HepG2 (cell line): ENCODE data around the gene MNAT1. TPM values are rescaled to one million over a fixed set of nuclear protein-coding genes. Genes with fewer than 3 reads are reported as not detected.
A peak's percentile ranks its signal among the peaks of the same experiment; 100 is the strongest.

Source experiments
- GABPA ChIP-seq, 2 experiments: IDR thresholded peaks; 2 replicates each; pipeline ENCODE4 v1.6.1; 2011 to 2016; ENCODE audit warnings: low read depth in 2 of 2, low read length in 1 of 2, missing biosample characterization in 1 of 2, missing genetic modification characterization in 1 of 2
- HCFC1 ChIP-seq: fragments of 150-350 bp; IDR thresholded peaks from 2 replicates; pipeline ENCODE4 v1.6.1; 2014; ENCODE audit warnings: low read depth, low read length
- KLF12 ChIP-seq: sonication (generic); formaldehyde crosslinking; IDR thresholded peaks from 2 replicates; pipeline ENCODE4 v1.4.0; 2020; ENCODE audit warnings: missing genetic modification reagents, borderline replicate concordance
- KLF13 ChIP-seq: sonication (generic); formaldehyde crosslinking; IDR thresholded peaks from 2 replicates; pipeline ENCODE4 v1.4.0; 2020; ENCODE audit warnings: mild to moderate bottlenecking, missing genetic modification reagents
- KLF6 ChIP-seq: IDR thresholded peaks from 2 replicates; pipeline ENCODE4 v1.8.0; 2016; ENCODE audit warnings: missing biosample characterization, missing genetic modification reagents
- MIER2 ChIP-seq: IDR thresholded peaks from 2 replicates; pipeline ENCODE4 v1.6.1; 2016; ENCODE audit warnings: missing biosample characterization, missing genetic modification reagents
- MNT ChIP-seq: fragments of 450-650 bp; IDR thresholded peaks from 2 replicates; pipeline ENCODE4 v1.6.1; 2016
- MYC ChIP-seq: sonication (generic); formaldehyde crosslinking; IDR thresholded peaks from 2 replicates; pipeline ENCODE4 v1.9.0; 2021; ENCODE audit warnings: missing genetic modification reagents, borderline replicate concordance
- PBX2 ChIP-seq: IDR thresholded peaks from 2 replicates; pipeline ENCODE4 v1.6.1; 2016; ENCODE audit warnings: control low read depth
- PCBP1 ChIP-seq: fragments of 200-400 bp; formaldehyde crosslinking; IDR thresholded peaks from 2 replicates; pipeline ENCODE4 v1.6.1; 2017; ENCODE audit warnings: mild to moderate bottlenecking, low read depth, low read length, borderline replicate concordance
- RBM39 ChIP-seq: fragments of 200-400 bp; formaldehyde crosslinking; IDR thresholded peaks from one replicate; pipeline ENCODE4 v1.6.1; 2018; ENCODE audit warnings: antibody characterized with exemption, mild to moderate bottlenecking, low read depth, low read length; ENCODE audit not compliant: poor library complexity, severe bottlenecking
- RFXANK ChIP-seq: IDR thresholded peaks from 2 replicates; pipeline ENCODE4 v1.6.1; 2016
- SAFB2 ChIP-seq: sonication (generic); formaldehyde crosslinking; IDR thresholded peaks from 2 replicates; pipeline ENCODE4 v1.5.1; 2020; ENCODE audit warnings: missing genetic modification reagents, low read depth, mild to moderate bottlenecking, borderline replicate concordance
- SP1 ChIP-seq, 2 experiments: fragments of 450-650 bp in 1 of 2; sonication (generic) in 1 of 2; formaldehyde crosslinking in 1 of 2; IDR thresholded peaks; 2 replicates each; pipeline versions ENCODE4 v1.4.0 to v1.6.1; 2016 to 2020; ENCODE audit warnings: missing genetic modification reagents in 1 of 2
- SP5 ChIP-seq: IDR thresholded peaks from 2 replicates; pipeline ENCODE4 v1.6.1; 2016; ENCODE audit warnings: low read depth, borderline replicate concordance
- SSRP1 ChIP-seq: IDR thresholded peaks from 2 replicates; pipeline ENCODE4 v1.6.1; 2016; ENCODE audit warnings: control low read depth
- TEAD3 ChIP-seq: optimal IDR thresholded peaks from 2 replicates; pipeline ENCODE3; 2016; ENCODE audit warnings: borderline replicate concordance
- ZBTB33 ChIP-seq: sonication (generic); formaldehyde crosslinking; IDR thresholded peaks from 2 replicates; pipeline ENCODE4 v1.4.0; 2020; ENCODE audit warnings: missing genetic modification reagents
- ZFP36L2 ChIP-seq: sonication (generic); formaldehyde crosslinking; IDR thresholded peaks from 2 replicates; pipeline ENCODE4 v1.4.0; 2020; ENCODE audit warnings: missing genetic modification reagents
- ZNF234 ChIP-seq: sonication (generic); formaldehyde crosslinking; conservative IDR thresholded peaks from 2 replicates; pipeline ENCODE4 v1.5.1; 2020; ENCODE audit warnings: mild to moderate bottlenecking, missing genetic modification reagents
- ZNF331 ChIP-seq: sonication (generic); formaldehyde crosslinking; IDR thresholded peaks from 2 replicates; pipeline ENCODE4 v1.4.0; 2020; ENCODE audit warnings: missing genetic modification reagents
- ZNF383 ChIP-seq: sonication (generic); formaldehyde crosslinking; IDR thresholded peaks from 2 replicates; pipeline ENCODE4 v1.4.0; 2020; ENCODE audit warnings: missing genetic modification reagents, mild to moderate bottlenecking, borderline replicate concordance
- ZNF558 ChIP-seq: sonication (generic); formaldehyde crosslinking; IDR thresholded peaks from 2 replicates; pipeline ENCODE4 v1.9.0; 2022; ENCODE audit warnings: mild to moderate bottlenecking, missing genetic modification reagents, borderline replicate concordance
- ZNF839 ChIP-seq: sonication (generic); formaldehyde crosslinking; IDR thresholded peaks from 2 replicates; pipeline ENCODE4 v1.4.0; 2020; ENCODE audit warnings: missing genetic modification reagents, mild to moderate bottlenecking, borderline replicate concordance
- ZNF878 ChIP-seq: sonication (generic); formaldehyde crosslinking; IDR thresholded peaks from 2 replicates; pipeline ENCODE4 v1.8.1; 2023; ENCODE audit warnings: mild to moderate bottlenecking, missing genetic modification reagents, moderate library complexity
- ZSCAN25 ChIP-seq: sonication (generic); formaldehyde crosslinking; IDR thresholded peaks from 2 replicates; pipeline ENCODE4 v1.8.0; 2022; ENCODE audit warnings: mild to moderate bottlenecking, missing genetic modification reagents
- ZSCAN31 ChIP-seq: sonication (generic); formaldehyde crosslinking; IDR thresholded peaks from 2 replicates; pipeline ENCODE4 v1.5.0; 2020; ENCODE audit warnings: low read depth, mild to moderate bottlenecking, missing genetic modification reagents
- polyA plus RNA-seq, 8 experiments: library from polyadenylated mRNA; depleted of rRNA in 3 of 8; stranded (reverse) in 7 of 8; unstranded in 1 of 8; fragments of >200 nt; fragmentation: Illumina TruSeq in 4 of 8; extraction: Trizol in 4 of 8; gene quantifications; 2 replicates each; pipeline versions ENCODE4 v1.2.1 to v1.2.3, GENCODE V29; 2011 to 2016; ENCODE audit warnings: low read depth in 4 of 8, missing spikeins in 1 of 8, mixed read lengths in 1 of 8; ENCODE audit not compliant: insufficient read depth in 1 of 8
- total RNA-seq, 5 experiments: library from RNA; depleted of rRNA; stranded (reverse); fragments of >200 nt; fragmentation: Illumina TruSeq; extraction: Trizol; gene quantifications; 2 replicates each; pipeline ENCODE4 v1.2.3, GENCODE V29; 2016; ENCODE audit warnings: low read depth in 1 of 5

The MNAT1 gene
- total and polyA plus RNA-seq, 2 of the 13 experiments (the other 11 are each of a cell fraction or from before 2014, with no cell fraction given) = 49.2 to 94.8 TPM

GRCh38 chr14:60721326-60722106, 13.0 kb upstream of the MNAT1 start (continued):
- TF ChIP-seq GABPA (IDR thresholded peaks at IDR 0.05; ENCODE audit: low read depth, low read length) (no peak), GABPA (CRISPR knock-in tag; IDR thresholded peaks at IDR 0.05; ENCODE audit: low read depth) (no peak), ZFP36L2 (CRISPR knock-in tag) (no peak), ZSCAN31 (CRISPR knock-in tag) (peak; percentile 63; the same call in 1 of the 2 replicates), PBX2 (CRISPR knock-in tag) (no peak), ZSCAN25 (CRISPR knock-in tag) (no peak; the same call in 1 of the 2 replicates), SAFB2 (CRISPR knock-in tag) (no peak), HCFC1 (no peak), KLF13 (CRISPR knock-in tag) (no peak), ZNF558 (no peak), RFXANK (CRISPR knock-in tag) (no peak), ZNF839 (CRISPR knock-in tag) (no peak), TEAD3 (CRISPR knock-in tag) (peak; percentile 34), ZNF331 (0 out of 2 replicates have a peak, but pooled peaks have one; percentile 9), SP5 (CRISPR knock-in tag) (peak; percentile 32; the same call in 1 of the 2 replicates), KLF12 (no peak), ZNF383 (CRISPR knock-in tag) (0 out of 2 replicates have a peak, but pooled peaks have one; percentile 29), KLF6 (CRISPR knock-in tag) (no peak), ZNF234 (CRISPR knock-in tag) (peak; percentile 75; the same call in 1 of the 2 replicates), RBM39 (peak; percentile 23), SP1 (IDR thresholded peaks at IDR 0.05) (no peak), SP1 (CRISPR knock-in tag; IDR thresholded peaks at IDR 0.05) (no peak), ZNF878 (CRISPR knock-in tag) (no peak), MYC (CRISPR knock-in tag) (peak; percentile 59; the same call in 1 of the 2 replicates), SSRP1 (no peak), PCBP1 (no peak; the same call in 1 of the 2 replicates), ZBTB33 (no peak), MNT (no peak), MIER2 (CRISPR knock-in tag) (no peak)
